ENCODE data around the gene CTSE. TPM values are rescaled to one million over a fixed set of nuclear protein-coding genes. Genes with fewer than 3 reads are reported as not detected.

Gene CTSE
- total and polyA plus RNA-seq, 9 of the 15 experiments (the other 6 are each of a cell fraction or from before 2014, with no cell fraction given): 0.04 to 0.18 (median 0.09) TPM; not detected in 4

DNA sequence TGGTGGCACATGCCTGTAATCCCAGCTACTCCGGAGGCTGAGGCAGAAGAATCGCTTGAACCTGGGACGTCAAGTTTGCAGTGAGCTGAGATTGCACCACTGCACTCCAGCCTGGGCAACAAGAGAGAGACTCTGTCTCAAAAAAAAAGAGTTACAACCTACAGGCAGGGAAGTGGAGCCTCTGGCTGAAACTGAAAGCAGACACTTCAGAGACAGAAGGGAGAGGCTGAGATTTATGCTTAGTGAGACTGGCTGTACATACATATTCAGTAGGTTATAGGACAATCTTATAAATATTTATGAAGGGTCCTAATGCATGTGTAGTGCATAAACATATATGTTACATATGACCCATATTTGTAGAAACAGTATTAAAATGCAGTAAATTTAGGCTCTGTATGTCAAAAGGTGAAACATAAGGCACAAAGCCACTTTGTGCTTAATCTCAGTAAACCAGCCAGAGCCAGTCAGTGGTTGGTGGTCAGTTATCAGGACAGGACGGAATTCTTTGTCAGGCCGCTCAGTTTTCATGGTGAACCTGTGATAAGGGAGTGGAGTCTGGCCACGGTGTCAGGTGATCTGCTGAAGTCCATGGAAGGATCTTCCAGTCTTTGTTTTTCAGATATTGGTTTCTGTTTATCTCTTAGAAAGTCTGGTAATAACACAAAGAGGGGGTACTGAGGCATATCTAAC lies 42.9 kb upstream of the CTSE start (continued):
- TF ChIP-seq, protein P1, sequence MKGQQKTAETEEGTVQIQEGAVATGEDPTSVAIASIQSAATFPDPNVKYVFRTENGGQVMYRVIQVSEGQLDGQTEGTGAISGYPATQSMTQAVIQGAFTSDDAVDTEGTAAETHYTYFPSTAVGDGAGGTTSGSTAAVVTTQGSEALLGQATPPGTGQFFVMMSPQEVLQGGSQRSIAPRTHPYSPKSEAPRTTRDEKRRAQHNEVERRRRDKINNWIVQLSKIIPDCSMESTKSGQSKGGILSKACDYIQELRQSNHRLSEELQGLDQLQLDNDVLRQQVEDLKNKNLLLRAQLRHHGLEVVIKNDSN (CRISPR knock-in tag; IDR thresholded peaks at IDR 0.05): peak; percentile 64
- no peak for TF ChIP-seq ZNF263 (CRISPR knock-in tag; IDR thresholded peaks at IDR 0.05; ENCODE audit: borderline replicate concordance)
- TF ChIP-seq HEY1 (CRISPR knock-in tag; IDR thresholded peaks at IDR 0.05; ENCODE audit: borderline replicate concordance): peak; percentile 52; the same call in 1 of the 2 replicates
- TF ChIP-seq POU5F1 (IDR thresholded peaks at IDR 0.05; ENCODE audit: borderline replicate concordance, low read depth, low read length, partially characterized antibody): no peak
- no peak for TF ChIP-seq MTA1 (IDR thresholded peaks at IDR 0.05; ENCODE audit: borderline replicate concordance)
- TF ChIP-seq PCBP1 (IDR thresholded peaks at IDR 0.05; ENCODE audit: low read depth, low read length, poor library complexity, severe bottlenecking): no peak
- TF ChIP-seq RBM39 (optimal IDR thresholded peaks at IDR 0.05; ENCODE audit: low read depth, low read length): no peak
- TF ChIP-seq ZNF133 (CRISPR knock-in tag; IDR thresholded peaks at IDR 0.05): no peak
- no peak for TF ChIP-seq GMEB1 (CRISPR knock-in tag; IDR thresholded peaks at IDR 0.05)
- TF ChIP-seq PHB (CRISPR knock-in tag; IDR thresholded peaks at IDR 0.05): no peak
- TF ChIP-seq, protein P2, sequence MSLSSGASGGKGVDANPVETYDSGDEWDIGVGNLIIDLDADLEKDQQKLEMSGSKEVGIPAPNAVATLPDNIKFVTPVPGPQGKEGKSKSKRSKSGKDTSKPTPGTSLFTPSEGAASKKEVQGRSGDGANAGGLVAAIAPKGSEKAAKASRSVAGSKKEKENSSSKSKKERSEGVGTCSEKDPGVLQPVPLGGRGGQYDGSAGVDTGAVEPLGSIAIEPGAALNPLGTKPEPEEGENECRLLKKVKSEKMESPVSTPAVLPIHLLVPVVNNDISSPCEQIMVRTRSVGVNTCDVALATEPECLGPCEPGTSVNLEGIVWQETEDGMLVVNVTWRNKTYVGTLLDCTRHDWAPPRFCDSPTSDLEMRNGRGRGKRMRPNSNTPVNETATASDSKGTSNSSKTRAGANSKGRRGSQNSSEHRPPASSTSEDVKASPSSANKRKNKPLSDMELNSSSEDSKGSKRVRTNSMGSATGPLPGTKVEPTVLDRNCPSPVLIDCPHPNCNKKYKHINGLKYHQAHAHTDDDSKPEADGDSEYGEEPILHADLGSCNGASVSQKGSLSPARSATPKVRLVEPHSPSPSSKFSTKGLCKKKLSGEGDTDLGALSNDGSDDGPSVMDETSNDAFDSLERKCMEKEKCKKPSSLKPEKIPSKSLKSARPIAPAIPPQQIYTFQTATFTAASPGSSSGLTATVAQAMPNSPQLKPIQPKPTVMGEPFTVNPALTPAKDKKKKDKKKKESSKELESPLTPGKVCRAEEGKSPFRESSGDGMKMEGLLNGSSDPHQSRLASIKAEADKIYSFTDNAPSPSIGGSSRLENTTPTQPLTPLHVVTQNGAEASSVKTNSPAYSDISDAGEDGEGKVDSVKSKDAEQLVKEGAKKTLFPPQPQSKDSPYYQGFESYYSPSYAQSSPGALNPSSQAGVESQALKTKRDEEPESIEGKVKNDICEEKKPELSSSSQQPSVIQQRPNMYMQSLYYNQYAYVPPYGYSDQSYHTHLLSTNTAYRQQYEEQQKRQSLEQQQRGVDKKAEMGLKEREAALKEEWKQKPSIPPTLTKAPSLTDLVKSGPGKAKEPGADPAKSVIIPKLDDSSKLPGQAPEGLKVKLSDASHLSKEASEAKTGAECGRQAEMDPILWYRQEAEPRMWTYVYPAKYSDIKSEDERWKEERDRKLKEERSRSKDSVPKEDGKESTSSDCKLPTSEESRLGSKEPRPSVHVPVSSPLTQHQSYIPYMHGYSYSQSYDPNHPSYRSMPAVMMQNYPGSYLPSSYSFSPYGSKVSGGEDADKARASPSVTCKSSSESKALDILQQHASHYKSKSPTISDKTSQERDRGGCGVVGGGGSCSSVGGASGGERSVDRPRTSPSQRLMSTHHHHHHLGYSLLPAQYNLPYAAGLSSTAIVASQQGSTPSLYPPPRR (CRISPR knock-in tag; IDR thresholded peaks at IDR 0.05; ENCODE audit: borderline replicate concordance): no peak
- TF ChIP-seq HINFP (tag; conservative IDR thresholded peaks at IDR 0.05; ENCODE audit: low read depth): no peak
- peak; percentile 93 to 99 for TF ChIP-seq RCOR1 (IDR thresholded peaks at IDR 0.05; ENCODE audit: borderline replicate concordance in 1 of 2, low read depth in 2 of 2, low read length in 2 of 2)
- no peak for TF ChIP-seq SMARCC2 (IDR thresholded peaks at IDR 0.05; ENCODE audit: low read depth)
- TF ChIP-seq ZNF232 (CRISPR knock-in tag; IDR thresholded peaks at IDR 0.05): no peak
- TF ChIP-seq KAT8 (IDR thresholded peaks at IDR 0.05; ENCODE audit: low read depth): no peak
- TF ChIP-seq ZNF146 (CRISPR knock-in tag; IDR thresholded peaks at IDR 0.05; ENCODE audit: unreplicated experiment): no peak
- no peak for TF ChIP-seq PRPF4 (IDR thresholded peaks at IDR 0.05; ENCODE audit: insufficient read depth, low read depth, low read length, poor library complexity, severe bottlenecking)
